ENCODE measurements around the gene SMIM23. TPM values are rescaled to one million over a fixed set of nuclear protein-coding genes. Genes with fewer than 3 reads are reported as not detected.

The SMIM23 gene
- total RNA-seq, 4 donors from 2014 or later, result not detected

DNA sequence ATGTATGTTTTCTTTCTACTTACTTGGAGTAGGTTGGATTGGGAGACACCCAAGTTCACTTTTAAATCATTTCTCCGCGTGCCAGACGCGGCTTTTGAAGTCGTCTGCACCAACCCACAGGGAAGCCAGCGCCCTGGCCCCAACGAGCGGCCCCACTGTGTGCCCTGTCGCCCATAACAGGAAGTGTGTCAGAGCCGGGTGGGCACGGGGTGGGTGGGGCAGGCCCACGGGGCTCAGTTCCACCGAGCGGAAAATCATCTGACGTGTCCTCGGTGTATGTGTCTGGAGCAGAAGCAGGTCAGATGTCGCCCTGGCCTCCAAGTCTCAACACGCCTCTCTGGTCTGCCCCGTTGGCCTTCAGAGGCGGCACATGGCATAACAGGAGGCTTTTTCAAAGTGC, 22.7 kb upstream of the SMIM23 start:
- TF ChIP-seq, protein P1, sequence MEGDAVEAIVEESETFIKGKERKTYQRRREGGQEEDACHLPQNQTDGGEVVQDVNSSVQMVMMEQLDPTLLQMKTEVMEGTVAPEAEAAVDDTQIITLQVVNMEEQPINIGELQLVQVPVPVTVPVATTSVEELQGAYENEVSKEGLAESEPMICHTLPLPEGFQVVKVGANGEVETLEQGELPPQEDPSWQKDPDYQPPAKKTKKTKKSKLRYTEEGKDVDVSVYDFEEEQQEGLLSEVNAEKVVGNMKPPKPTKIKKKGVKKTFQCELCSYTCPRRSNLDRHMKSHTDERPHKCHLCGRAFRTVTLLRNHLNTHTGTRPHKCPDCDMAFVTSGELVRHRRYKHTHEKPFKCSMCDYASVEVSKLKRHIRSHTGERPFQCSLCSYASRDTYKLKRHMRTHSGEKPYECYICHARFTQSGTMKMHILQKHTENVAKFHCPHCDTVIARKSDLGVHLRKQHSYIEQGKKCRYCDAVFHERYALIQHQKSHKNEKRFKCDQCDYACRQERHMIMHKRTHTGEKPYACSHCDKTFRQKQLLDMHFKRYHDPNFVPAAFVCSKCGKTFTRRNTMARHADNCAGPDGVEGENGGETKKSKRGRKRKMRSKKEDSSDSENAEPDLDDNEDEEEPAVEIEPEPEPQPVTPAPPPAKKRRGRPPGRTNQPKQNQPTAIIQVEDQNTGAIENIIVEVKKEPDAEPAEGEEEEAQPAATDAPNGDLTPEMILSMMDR (IDR thresholded peaks at IDR 0.05), result no peak
- no peak for TF ChIP-seq EP300 (IDR thresholded peaks at IDR 0.05)
- no peak for TF ChIP-seq POLR2A (IDR thresholded peaks at IDR 0.05)
- TF ChIP-seq POLR2AphosphoS5 (IDR thresholded peaks at IDR 0.05), result no peak
- Histone ChIP-seq H3K27ac (no peak overlapping the region), H3K36me3 (no peaks in the 10 kb centered on the region), H3K27me3 (no peaks in the 10 kb centered on the region), H3K4me1 (peaks cover 9% of the 10 kb centered on the region), H3K4me3 (no peak overlapping the region), H3K9me3 (peaks cover 12% of the 10 kb centered on the region)
- WGBS, result 57% methylated on average over 18 of the region's 20 CpGs
- no peak for DNase-seq (ENCODE audit: low spot score in 2 of 2)

DNA sequence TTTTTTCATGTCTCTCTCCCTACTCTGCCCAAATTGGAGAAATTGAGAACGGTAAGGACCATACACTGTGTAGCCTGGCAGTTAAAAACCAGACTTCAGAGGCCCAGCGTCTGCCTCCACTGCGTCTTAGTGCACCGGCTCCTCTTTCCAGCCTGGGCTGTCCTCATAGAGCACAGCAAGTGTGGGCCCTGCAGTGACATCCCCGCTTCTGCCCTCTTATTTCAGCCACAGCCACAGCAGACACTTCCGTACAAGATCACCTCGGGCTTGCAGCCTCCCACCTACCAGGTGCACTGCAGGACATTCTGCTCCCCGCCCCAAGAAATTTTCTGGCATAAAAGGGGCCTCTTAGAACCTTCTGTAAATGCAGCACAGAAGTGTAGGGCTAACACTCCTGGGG, 21.4 kb upstream of the SMIM23 start:
- DNase-seq (ENCODE audit: low spot score in 2 of 2), result no peak
- WGBS, result 90% methylated on average over 8 of the region's 8 CpGs
- TF ChIP-seq POLR2AphosphoS5 (IDR thresholded peaks at IDR 0.05) (no peak), EP300 (IDR thresholded peaks at IDR 0.05) (no peak), POLR2A (IDR thresholded peaks at IDR 0.05) (no peak)
- TF ChIP-seq, protein P1 (IDR thresholded peaks at IDR 0.05), result no peak

GRCh38 chr5:171766875-171767274, 18.7 kb upstream of the SMIM23 start:
- Histone ChIP-seq H3K27ac (no peak overlapping the region), H3K9me3 (peaks cover 12% of the 10 kb centered on the region), H3K36me3 (no peaks in the 10 kb centered on the region), H3K4me3 (no peak overlapping the region), H3K27me3 (no peaks in the 10 kb centered on the region), H3K4me1 (peaks cover 9% of the 10 kb centered on the region)
- TF ChIP-seq, protein P1 (IDR thresholded peaks at IDR 0.05), result no peak
- TF ChIP-seq EP300 (IDR thresholded peaks at IDR 0.05) (no peak), POLR2A (IDR thresholded peaks at IDR 0.05) (no peak), POLR2AphosphoS5 (IDR thresholded peaks at IDR 0.05) (no peak)
- no peak for DNase-seq (ENCODE audit: low spot score in 2 of 2)
- WGBS, result 79% methylated on average over 2 of the region's 2 CpGs

More for the DNA sequence above, 21.4 kb upstream of the SMIM23 start:
- Histone ChIP-seq H3K4me1 (peaks cover 9% of the 10 kb centered on the region), H3K36me3 (no peaks in the 10 kb centered on the region), H3K27me3 (no peaks in the 10 kb centered on the region), H3K9me3 (peaks cover 12% of the 10 kb centered on the region), H3K4me3 (no peak overlapping the region), H3K27ac (no peak overlapping the region)

GRCh38 chr5:171770153-171770552, 15.5 kb upstream of the SMIM23 start:
- H3K4me3 ChIP-seq, result no peak overlapping the region
- no peaks in the 10 kb centered on the region for H3K27me3 ChIP-seq
- DNase-seq (ENCODE audit: low spot score in 2 of 2), result no peak
- no peaks in the 10 kb centered on the region for H3K4me1 ChIP-seq
- TF ChIP-seq, protein P1 (IDR thresholded peaks at IDR 0.05), result no peak
- TF ChIP-seq POLR2A (IDR thresholded peaks at IDR 0.05), result no peak
- no peak for TF ChIP-seq EP300 (IDR thresholded peaks at IDR 0.05)
- TF ChIP-seq POLR2AphosphoS5 (IDR thresholded peaks at IDR 0.05), result no peak
- WGBS, result 49% methylated on average over 4 of the region's 4 CpGs
- no peak overlapping the region for H3K27ac ChIP-seq
- H3K9me3 ChIP-seq, result peaks cover 12% of the 10 kb centered on the region
- no peaks in the 10 kb centered on the region for H3K36me3 ChIP-seq

DNA sequence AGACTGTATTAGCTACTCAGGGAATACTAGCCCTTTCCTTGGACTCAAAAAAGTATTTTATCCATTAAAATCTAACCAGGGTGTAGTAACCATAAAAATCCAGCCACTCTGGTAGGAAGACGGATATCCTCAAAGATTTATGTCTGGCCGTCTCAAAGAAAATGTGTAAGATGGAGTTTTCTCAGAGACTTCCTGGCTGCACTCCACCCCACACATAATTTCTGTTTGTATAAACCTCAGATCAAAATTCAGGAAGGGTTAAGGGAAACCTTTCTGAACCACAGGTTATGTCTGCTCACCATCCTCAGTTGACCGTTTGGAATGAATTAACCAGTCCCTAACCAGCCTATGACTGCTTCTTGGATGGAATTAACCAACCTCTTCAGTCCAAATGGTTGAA, 13.8 kb upstream of the SMIM23 start:
- H3K27ac ChIP-seq, result no peak overlapping the region
- H3K36me3 ChIP-seq, result no peaks in the 10 kb centered on the region
- no peaks in the 10 kb centered on the region for H3K4me1 ChIP-seq
- WGBS, result 54% methylated on average over 3 of the region's 3 CpGs
- no peak for DNase-seq (ENCODE audit: low spot score in 2 of 2)
- peaks cover 7% of the 10 kb centered on the region for H3K9me3 ChIP-seq
- H3K4me3 ChIP-seq, result no peak overlapping the region
- TF ChIP-seq, protein P1 (IDR thresholded peaks at IDR 0.05), result no peak
- TF ChIP-seq POLR2A (IDR thresholded peaks at IDR 0.05) (no peak), EP300 (IDR thresholded peaks at IDR 0.05) (no peak), POLR2AphosphoS5 (IDR thresholded peaks at IDR 0.05) (no peak)
- H3K27me3 ChIP-seq, result no peaks in the 10 kb centered on the region

Data from suprapubic skin (tissue), 4 donors.